NCI-H1436 treated with DMSO at 0.1 percent for 48 hours (cell line): ENCODE results near the gene ABCC1.

Source experiments
- DNase-seq: peaks from one replicate; lab custom pipeline; 2025; lab: John Stamatoyannopoulos, UW

ABCC1 gene

GRCh38 chr16:16021646-16021987 is 72.2 kb downstream of the ABCC1 start:
- DNase-seq, result no peak

GRCh38 chr16:16021988-16022682 is 72.7 kb downstream of the ABCC1 start:
- no peak for DNase-seq

DNA sequence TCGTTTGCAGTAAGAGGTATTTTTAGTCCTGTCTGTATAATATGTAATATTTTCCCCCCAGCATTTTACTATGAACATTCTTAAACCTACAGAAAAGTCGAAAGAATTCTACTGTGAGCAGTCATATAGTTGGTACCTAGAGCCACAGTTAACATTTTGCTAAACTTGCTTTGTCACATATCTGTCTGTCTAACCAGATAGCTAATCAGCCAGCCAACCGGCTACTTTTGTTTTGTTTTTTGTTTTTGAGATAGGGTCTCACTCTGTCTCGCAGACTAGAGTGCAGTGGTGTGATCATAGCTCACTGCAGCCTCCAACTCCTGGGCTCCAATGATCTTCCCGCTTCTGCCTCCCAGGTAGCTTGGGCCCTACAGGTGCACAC is 73.3 kb downstream of the ABCC1 start:
- no peak for DNase-seq

- DNase-seq, result no peak
Observed at GRCh38 chr16:16025214-16025968, 76.0 kb downstream of the ABCC1 start.

DNA sequence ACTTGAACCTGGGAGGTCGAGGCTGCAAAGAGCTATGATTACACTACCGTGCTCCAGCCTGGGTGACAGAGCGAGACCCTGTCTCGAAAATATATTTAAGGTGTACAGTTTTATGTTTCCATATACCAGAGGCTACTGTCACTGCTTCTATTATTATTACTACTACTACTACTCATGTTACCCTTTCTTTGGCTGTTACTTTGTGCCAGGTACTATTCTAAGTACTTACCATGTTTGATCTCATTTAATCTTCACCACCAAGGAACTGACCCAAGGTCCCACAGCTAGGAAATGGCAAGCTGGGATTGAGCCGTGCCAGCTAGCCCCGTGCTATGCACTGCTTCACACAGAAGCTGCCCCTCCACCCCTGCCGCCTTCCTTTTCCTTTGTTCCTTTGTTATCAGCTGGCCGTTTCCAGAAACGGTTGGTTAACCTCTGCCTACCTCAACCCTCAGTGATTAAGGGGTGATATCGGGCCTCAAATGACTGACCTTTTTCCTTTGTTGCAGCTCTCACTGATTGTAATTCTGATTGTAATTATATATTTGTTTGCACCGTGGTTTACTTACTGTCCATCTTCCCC is 78.4 kb downstream of the ABCC1 start:
- DNase-seq, result no peak

DNA sequence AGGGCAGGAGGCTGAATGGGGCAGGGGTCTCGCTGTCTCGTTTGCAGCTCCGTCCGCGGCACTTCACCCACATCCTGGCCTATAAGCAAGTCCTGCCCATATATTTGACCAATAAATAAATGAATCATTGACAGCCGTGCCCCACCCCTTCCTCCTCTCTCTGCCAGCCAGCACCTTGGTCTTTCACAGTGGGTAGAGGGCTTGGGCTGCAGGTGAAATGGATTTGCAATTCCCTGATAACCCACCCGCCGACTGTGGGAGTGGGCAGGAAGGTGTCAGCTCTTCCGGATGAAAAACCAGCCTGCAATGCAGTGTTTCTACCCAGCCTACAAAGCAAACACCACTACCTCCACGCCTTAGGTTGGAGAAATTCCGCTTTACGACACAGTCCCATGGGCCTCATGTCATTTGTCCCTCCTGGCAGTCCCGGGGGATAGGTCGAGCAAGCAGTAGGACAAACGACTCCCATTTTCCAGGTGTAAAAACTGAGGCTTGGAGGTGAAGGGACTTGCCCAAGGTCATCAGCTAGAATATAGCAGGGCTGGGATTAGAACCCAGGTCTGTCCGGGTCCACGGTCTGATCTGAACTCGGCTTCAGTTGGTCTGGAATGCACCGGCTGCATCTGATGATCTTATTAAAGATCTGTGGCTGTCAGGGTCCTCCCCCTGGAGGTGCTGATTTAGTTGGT is 79.0 kb downstream of the ABCC1 start:
- no peak for DNase-seq

DNA sequence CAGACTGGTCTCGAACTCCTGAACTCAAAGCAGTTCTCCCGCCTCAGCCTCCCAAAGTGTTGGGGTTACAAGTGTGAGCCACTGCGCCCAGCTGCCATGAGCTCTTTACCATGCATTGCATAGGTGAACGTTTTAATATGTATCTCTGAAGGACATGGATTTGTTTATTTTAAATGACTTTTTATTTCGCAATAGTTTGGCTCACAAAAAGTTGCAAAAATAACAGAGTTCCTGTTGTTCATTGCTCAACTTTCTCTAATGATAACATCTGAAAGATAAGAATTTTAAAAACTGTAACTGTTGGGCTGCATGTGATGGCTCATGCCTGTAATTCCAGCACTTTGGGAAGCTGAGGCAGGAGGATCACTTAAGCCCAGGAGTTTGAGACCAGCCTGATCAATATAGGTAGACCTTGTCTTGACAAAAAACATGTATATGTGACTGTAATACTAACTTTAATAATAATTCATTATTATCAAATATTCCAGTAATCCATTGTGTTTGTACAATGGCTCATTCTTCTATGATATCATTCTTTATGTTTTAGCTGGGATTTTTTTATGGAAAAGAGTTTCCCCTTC is 80.1 kb downstream of the ABCC1 start:
- DNase-seq, result no peak

- no peak for DNase-seq
Observed at GRCh38 chr16:16030449-16030848, 81.0 kb downstream of the ABCC1 start.

DNA sequence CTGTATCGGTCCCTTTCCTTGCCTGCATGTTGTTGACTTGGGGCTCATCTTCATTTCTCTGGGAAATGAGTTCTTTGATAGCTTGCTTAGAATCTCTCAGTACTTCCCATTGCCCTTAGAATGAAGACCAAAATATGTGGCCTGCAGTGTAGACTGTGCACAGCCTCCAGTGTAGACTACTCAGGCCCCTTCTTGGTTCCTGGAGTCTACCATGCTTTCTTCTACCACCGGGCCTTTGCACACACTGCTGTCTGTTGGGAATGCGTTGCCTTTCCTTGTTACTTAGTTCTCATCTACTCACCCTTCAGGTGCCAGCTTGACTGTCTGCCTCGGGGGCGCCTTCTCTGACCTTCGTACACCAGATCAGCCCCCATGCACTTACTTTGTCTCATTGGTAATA is 82.0 kb downstream of the ABCC1 start:
- DNase-seq, result no peak

- DNase-seq, result no peak
Observed at GRCh38 chr16:16032271-16032979, 83.0 kb downstream of the ABCC1 start.

DNA sequence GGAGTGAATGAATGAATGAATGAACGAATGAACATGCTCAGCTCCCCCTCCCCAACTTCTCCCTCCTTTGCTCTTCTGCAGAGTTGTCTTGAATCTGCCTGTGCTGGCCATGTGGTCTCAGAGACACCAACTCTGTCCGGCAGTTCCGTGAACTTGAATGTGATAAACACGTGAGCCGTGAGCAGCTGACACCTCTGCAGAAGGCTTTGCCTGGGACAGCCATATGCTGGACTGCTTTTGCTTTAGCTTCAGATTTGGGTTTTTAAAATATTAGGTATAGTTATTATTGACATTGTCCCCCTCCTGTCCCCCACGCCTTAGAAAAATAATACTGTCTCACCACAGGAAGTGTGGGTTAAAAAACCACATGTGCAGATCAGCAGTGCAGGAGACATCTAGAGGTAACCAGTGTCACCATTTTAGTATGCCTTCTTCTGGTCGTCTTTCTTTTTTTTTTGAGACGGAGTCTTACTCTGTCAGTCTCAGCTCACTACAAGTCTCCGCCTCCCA is 83.8 kb downstream of the ABCC1 start:
- DNase-seq, result no peak

- DNase-seq, result no peak
Observed at GRCh38 chr16:16036359-16036792, 87.0 kb downstream of the ABCC1 start.

DNA sequence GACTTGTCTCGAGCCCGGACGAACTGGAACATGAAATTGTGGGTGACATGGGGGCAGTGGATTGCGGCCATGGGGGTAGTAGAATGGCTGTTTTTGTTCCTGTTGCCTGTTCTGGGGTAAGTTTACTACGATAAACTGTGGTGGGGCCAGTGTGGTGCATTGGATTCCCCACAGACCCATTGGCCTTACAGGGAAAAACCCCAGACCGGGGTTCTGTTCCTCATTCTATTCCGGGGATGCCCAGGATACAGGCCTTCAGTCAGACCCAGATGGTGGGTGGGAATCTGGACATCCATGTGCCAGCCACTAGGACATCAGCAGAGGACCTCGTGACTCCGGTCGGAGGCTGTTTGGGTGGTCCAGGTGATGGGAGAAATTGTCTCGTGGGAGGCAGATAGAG is 88.1 kb downstream of the ABCC1 start:
- no peak for DNase-seq

GRCh38 chr16:16037970-16038369 is 88.6 kb downstream of the ABCC1 start:
- DNase-seq, result no peak

GRCh38 chr16:16038950-16039349 is 89.5 kb downstream of the ABCC1 start:
- no peak for DNase-seq

DNA sequence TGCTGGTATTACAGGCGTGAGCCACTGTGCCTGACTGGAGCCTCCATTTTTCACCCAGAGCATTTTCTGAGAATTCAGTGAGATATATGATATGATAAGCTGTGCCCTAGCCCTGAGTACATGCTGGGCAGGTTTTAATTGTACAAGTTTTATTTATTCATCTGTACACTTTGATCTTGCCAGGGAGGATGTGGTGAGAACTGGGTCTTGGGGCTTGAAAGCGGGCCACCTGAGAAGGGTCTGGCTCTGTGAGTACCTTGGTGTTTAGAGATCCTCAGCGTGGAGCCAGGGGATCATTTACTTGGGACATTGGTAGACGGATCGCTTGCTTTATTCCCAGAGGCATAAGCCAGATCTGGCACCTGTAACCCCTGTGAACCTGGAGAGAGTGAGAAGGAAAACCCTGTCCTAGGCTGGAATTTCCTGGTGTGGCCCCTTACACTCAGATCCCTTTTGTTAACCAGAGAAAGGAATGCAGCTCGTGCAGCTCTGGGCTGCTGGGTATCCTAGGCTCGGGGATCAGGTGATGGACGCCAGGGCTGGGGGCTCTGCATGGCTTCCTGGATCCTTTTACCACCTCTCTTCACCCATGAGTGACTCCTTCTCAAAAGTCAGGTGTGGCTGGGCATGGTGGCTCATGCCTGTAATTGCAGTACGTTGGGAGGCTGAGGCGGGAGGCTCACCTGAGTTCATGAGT is 91.9 kb downstream of the ABCC1 start:
- no peak for DNase-seq

DNA sequence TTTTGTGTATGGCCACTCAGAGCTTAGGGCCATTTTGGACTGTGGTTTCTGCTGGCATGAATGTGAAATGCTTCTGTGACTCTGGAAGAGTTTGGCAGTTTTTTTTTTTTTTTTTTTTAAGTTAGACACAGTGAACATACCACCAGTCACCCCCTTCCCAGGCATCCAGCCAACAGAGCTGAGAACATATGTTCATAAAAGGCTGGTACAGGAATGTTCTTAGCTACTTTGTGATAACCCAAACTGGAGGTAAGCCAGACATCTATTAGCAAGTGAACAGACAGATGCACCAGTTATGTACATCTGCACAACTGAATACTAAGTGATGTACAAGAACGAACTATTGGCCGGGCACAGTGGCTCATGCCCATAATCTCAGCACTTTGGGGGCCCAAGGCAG is 92.7 kb downstream of the ABCC1 start:
- no peak for DNase-seq

- no peak for DNase-seq
Observed at GRCh38 chr16:16045296-16045695, 95.9 kb downstream of the ABCC1 start.

DNA sequence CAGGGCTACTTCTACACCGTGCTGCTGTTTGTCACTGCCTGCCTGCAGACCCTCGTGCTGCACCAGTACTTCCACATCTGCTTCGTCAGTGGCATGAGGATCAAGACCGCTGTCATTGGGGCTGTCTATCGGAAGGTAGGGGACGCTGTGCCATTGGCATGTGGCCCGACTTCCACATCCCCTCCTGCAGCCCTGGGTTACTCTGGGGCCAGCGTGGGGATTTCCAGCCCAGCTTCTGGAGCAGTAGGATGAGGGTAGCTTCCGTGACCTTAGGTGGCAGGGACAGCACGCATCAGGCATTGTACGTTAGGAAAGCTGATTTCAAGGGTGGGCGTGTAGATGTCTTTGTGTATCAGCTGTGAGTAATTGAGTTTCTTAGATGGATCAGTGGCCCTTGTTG is 96.5 kb downstream of the ABCC1 start:
- DNase-seq, result no peak

GRCh38 chr16:16047761-16048160 is 98.3 kb downstream of the ABCC1 start:
- no peak for DNase-seq
